Activated T-cell treated with anti-CD3 and anti-CD28 coated beads, Interleukin-2, amount 50 U/mL, for 4 hours (primary cell): Measurements from ENCODE around the gene CERS3. TPM values are rescaled to one million over a fixed set of nuclear protein-coding genes. Genes with fewer than 3 reads are reported as not detected.

Source experiments
- ATAC-seq, 2 donors: fragments of 200-7000 bp; cut with Tn5 transposase; one replicate each; pipeline ENCODE4 v1.10.0; 2021
- DNase-seq: peaks from one replicate; pipeline ENCODE4 v3.0.0-alpha.2; 2020
- H3K27me3 Mint-ChIP-seq: one replicate; pipeline ENCODE4 v1.8.0; 2021; ENCODE audit warnings: low read depth, mixed read lengths
- H3K36me3 Mint-ChIP-seq: one replicate; pipeline ENCODE4 v1.8.0; 2022; ENCODE audit warnings: mixed read lengths; ENCODE audit not compliant: insufficient read depth
- H3K4me1 Mint-ChIP-seq: one replicate; pipeline ENCODE4 v1.8.0; 2021; ENCODE audit warnings: low read depth, mixed read lengths
- H3K4me3 Mint-ChIP-seq: one replicate; pipeline ENCODE4 v1.8.0; 2021; ENCODE audit warnings: mild to moderate bottlenecking, moderate library complexity, mixed read lengths
- H3K9me3 Mint-ChIP-seq: one replicate; pipeline ENCODE4 v1.8.0; 2021; ENCODE audit warnings: mixed read lengths
- total RNA-seq, 3 donors: library from RNA; stranded (reverse); gene quantifications; one replicate each; pipeline ENCODE4 v1.2.1, GENCODE V29; 2021

The CERS3 gene
- under 1 TPM; 0.16 to 0.45 (median 0.18) TPM for total RNA-seq

DNA sequence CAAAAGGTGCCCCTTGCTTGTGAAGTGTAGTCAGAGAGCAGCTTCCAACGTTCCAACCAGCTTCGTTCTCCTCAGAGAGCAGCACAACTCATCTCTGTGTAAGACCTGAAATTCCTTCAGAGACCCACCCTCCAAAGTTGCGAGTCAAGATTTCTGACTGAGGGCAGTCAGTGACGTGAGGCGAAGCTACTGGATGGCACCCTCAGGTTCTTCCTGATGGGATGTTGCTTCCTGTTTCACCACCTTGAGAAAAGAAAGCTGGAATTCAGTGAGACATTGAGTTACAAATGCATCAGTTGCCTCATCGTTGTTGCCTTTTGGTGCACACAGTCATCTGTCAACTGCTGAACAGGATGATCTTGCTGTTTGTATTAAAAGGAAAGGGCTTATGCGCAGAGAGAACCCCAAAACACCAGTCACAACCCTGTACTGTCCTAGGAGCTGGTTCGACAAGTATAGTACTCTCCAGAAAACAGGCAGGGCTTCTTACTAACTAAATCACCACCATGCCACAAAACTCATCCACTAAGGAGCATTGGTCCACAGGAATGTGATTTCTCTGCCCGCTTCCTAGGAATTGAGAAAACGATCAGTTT is at the start of gene CERS3:
TSS of gene CERS3 (minus strand) at position 118 of the 596 bp plus-strand sequence. CDS start 27,101 bp downstream, outside the sequence.
- Mint-ChIP-seq H3K9me3 (no peaks in the 10 kb centered on the region), H3K4me1 (peaks cover 9% of the 10 kb centered on the region), H3K4me3 (no peak within 1 kb of the TSS), H3K36me3 (no peaks in the 10 kb centered on the region), H3K27me3 (no peaks in the 10 kb centered on the region)
- ATAC-seq (no peak), DNase-seq (no peak)

GRCh38 chr15:100573526-100573925 is 44.8 kb upstream of the CERS3 start:
- ATAC-seq (no peak), DNase-seq (no peak)
- no peaks in the 10 kb centered on the region for H3K9me3 Mint-ChIP-seq
- H3K4me1 Mint-ChIP-seq = peaks cover 58% of the 10 kb centered on the region
- no peaks in the 10 kb centered on the region for H3K27me3 Mint-ChIP-seq
- peaks cover 51% of the 10 kb centered on the region for H3K36me3 Mint-ChIP-seq
- no peak overlapping the region for H3K4me3 Mint-ChIP-seq

DNA sequence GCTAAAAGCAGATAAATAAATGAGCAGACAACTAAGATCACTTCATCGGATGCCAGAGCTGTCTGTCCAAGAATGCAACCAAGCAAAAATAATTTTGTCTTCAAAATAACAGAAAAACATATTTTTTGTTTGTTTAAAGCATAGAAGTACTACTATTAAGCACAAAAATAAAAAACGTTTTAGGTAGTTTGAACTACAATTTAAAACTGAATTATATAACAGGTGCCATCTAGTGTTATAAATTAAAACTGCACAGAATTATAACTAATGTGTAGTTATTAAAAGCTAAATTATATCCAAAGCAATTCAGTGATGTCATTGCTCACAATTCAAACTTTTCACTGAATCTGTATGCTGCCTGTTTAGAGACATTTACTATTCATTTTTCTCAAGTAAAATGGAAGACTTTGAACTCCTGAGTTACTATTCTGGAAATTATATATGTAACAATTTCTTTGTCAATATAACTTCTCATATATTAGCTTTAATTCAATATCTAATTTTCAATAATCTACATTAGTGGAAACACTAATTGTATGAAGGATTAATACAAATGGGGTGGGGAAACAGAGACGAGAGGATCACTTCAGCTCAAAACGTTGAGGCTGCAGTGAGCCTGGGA is 43.7 kb upstream of the CERS3 start:
- Mint-ChIP-seq H3K4me3 (peak overlapping the region; percentile 38), H3K36me3 (peaks cover 51% of the 10 kb centered on the region), H3K9me3 (no peaks in the 10 kb centered on the region), H3K27me3 (no peaks in the 10 kb centered on the region), H3K4me1 (peaks cover 56% of the 10 kb centered on the region)
- ATAC-seq (no peak), DNase-seq (no peak)

DNA sequence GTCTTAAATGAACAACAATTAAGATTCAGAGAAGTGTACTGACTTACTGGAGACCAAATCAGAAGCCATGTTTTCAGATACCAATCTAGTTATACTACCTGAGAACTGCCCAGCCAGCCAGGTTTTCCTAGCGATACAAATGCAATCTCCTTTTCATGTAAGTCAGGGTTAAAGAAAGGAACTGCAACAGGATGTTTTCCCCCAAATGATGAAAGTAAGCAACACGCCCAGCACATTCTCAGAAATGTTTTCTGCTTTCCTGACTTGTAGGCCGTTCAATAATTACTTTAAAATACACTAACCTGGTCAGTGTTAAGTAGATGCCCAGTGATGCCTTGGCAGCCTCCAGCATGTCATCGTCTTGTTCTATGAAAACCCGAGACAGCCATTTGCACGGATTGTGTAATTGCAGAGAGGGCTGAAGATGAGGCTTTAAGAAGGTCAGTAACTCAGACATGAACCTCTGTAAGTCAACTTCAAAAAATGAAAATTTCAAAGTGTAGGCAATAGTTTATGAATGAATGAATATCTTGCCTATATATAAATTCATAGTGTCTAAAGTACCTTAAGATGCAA is 42.9 kb upstream of the CERS3 start:
- ATAC-seq = no peak
- H3K9me3 Mint-ChIP-seq = no peaks in the 10 kb centered on the region
- peaks cover 49% of the 10 kb centered on the region for H3K4me1 Mint-ChIP-seq
- DNase-seq = no peak
- H3K36me3 Mint-ChIP-seq = peaks cover 46% of the 10 kb centered on the region
- peak overlapping the region; percentile 38 for H3K4me3 Mint-ChIP-seq
- no peaks in the 10 kb centered on the region for H3K27me3 Mint-ChIP-seq

DNA sequence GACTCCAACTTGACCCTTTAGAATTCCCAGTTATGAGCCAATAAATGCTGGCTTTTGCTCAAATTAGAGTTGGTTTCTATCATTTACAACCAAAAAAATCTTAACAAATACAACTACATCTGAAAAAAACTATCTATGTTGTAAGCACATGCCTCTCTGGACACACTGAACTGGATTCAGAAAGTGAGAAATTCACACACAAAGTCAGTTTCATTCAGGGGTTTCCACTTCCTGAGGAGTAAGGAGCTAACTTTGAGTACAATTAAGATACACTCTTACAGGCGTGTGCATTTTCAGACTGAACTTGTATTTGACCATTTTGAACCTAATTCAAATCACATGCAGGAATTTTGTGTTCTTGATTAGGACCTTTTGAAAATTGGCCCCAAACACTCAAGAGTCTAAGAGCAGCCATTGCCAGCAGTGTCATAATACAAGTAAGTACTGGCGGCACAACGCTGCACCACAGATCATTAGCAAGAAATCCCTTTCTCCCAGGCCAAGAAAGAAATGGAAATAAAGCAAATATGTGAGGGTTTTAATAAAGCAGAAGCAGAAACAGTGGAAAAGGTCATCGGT is 42.1 kb upstream of the CERS3 start:
- peak in 1 of 2 donors; percentile 46 for ATAC-seq
- peaks cover 40% of the 10 kb centered on the region for H3K36me3 Mint-ChIP-seq
- H3K4me1 Mint-ChIP-seq = peaks cover 41% of the 10 kb centered on the region
- H3K27me3 Mint-ChIP-seq = no peaks in the 10 kb centered on the region
- no peak for DNase-seq
- H3K4me3 Mint-ChIP-seq = no peak overlapping the region
- no peaks in the 10 kb centered on the region for H3K9me3 Mint-ChIP-seq

DNA sequence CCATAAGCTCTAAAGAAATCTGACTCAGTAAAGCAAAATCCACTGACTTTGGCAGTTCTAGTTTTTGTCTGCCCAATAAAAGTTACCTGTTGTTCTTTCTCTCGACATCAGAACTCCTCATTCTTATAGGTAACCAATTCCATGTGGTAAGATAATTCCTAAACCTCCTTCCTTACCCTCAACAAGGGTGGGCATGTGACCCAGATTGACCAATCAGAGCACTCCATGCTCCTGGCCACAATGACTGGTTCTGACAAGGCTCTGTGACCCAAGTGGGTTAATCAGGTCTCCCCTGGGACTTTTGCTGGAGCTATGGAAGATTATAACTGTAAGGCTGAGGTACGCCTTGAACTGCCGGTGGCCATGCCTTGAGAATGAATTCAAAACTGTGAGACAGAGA is 41.5 kb upstream of the CERS3 start:
- ATAC-seq = no peak
- H3K4me1 Mint-ChIP-seq = peaks cover 38% of the 10 kb centered on the region
- H3K27me3 Mint-ChIP-seq = no peaks in the 10 kb centered on the region
- peaks cover 39% of the 10 kb centered on the region for H3K36me3 Mint-ChIP-seq
- H3K9me3 Mint-ChIP-seq = no peaks in the 10 kb centered on the region
- no peak overlapping the region for H3K4me3 Mint-ChIP-seq
- no peak for DNase-seq

GRCh38 chr15:100569391-100569790 is 40.6 kb upstream of the CERS3 start:
- Mint-ChIP-seq H3K27me3 (no peaks in the 10 kb centered on the region), H3K9me3 (no peaks in the 10 kb centered on the region), H3K4me1 (peaks cover 40% of the 10 kb centered on the region), H3K36me3 (peaks cover 38% of the 10 kb centered on the region), H3K4me3 (no peak overlapping the region)
- DNase-seq (no peak), ATAC-seq (no peak)

- H3K4me1 Mint-ChIP-seq = peaks cover 30% of the 10 kb centered on the region
- ATAC-seq (no peak), DNase-seq (no peak)
- H3K9me3 Mint-ChIP-seq = no peaks in the 10 kb centered on the region
- H3K4me3 Mint-ChIP-seq = no peak overlapping the region
- peaks cover 54% of the 10 kb centered on the region for H3K36me3 Mint-ChIP-seq
- H3K27me3 Mint-ChIP-seq = no peaks in the 10 kb centered on the region
Observed at GRCh38 chr15:100566850-100567628, 38.3 kb upstream of the CERS3 start.

GRCh38 chr15:100565591-100565990 is 36.8 kb upstream of the CERS3 start:
- Mint-ChIP-seq H3K9me3 (no peaks in the 10 kb centered on the region), H3K4me3 (no peak overlapping the region), H3K36me3 (peaks cover 43% of the 10 kb centered on the region), H3K4me1 (peaks cover 18% of the 10 kb centered on the region), H3K27me3 (no peaks in the 10 kb centered on the region)
- no peak for ATAC-seq
- DNase-seq = no peak

GRCh38 chr15:100560323-100560722 is 31.6 kb upstream of the CERS3 start:
- Mint-ChIP-seq H3K9me3 (no peaks in the 10 kb centered on the region), H3K27me3 (no peaks in the 10 kb centered on the region), H3K36me3 (peaks cover 29% of the 10 kb centered on the region), H3K4me1 (peaks cover 7% of the 10 kb centered on the region), H3K4me3 (no peak overlapping the region)
- DNase-seq (no peak), ATAC-seq (no peak)

DNA sequence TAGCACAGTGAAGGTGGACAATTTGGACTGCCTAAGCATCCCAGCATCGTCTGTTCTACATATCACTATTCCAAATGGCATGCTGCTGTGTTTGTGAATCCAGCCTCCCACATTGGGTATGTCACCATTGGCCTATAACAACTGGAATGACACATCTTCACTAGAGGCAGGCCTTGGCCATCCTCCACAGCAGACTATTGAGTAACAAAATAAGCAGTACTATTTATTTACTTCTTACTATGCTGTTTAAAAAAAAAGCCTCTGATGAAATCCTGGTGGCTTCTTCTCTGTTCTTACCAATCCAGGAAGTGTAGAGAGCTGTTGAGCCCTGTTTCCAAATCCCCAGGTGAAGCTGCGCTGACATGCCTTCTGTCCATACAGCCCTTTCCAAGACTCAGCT is 30.6 kb upstream of the CERS3 start:
- H3K4me1 Mint-ChIP-seq = peaks cover 2% of the 10 kb centered on the region
- no peak for DNase-seq
- H3K36me3 Mint-ChIP-seq = peaks cover 25% of the 10 kb centered on the region
- no peaks in the 10 kb centered on the region for H3K27me3 Mint-ChIP-seq
- no peaks in the 10 kb centered on the region for H3K9me3 Mint-ChIP-seq
- ATAC-seq = no peak
- no peak overlapping the region for H3K4me3 Mint-ChIP-seq

DNA sequence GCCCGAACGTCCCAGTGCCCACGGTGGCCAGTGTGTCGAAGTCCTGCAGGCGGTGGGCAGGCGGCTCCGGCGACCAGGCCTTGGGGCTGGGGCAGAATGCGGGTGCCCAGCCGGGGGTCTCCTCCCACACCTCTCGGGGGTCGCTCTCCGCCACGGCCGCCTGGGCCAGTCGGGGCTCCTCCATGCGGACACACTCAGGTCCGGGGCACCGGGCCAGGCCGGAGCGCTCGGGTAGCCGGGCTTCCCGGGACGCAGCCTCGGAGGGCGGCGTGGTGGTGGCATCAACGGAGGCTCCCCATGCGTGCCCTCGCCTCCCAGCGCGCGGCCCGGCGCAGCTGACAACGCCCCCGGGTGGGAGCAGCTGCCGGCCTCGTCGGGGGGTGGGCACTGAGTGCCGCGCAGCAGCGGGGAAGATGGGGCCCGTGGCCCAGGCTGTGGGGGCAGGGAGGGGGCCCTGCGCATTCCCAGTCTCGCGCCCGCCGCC is 30.1 kb upstream of the CERS3 start:
- no peaks in the 10 kb centered on the region for H3K9me3 Mint-ChIP-seq
- no peak for ATAC-seq

DNA sequence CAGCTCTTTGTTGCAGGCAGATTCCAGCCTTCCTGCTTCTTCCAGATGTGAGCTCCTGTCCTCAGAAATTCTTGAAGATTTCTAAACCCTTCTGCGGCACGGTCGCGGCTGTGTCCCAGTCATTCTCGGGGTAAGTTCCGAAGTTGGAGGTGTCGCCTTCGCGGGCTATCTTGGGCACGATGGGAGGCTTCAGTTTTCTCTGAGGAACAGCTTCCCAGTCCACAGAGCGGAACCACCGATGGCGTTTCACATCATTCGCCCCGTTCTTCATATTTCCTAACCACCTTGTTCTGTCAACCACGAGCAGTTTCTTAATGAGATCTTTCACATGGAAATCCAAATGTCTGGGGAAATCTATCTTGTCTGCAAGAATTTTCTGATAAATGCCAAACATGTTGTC is 24.7 kb upstream of the CERS3 start:
- Mint-ChIP-seq H3K4me3 (no peak overlapping the region), H3K9me3 (no peaks in the 10 kb centered on the region), H3K4me1 (no peaks in the 10 kb centered on the region), H3K36me3 (peaks cover 14% of the 10 kb centered on the region), H3K27me3 (no peaks in the 10 kb centered on the region)
- no peak for ATAC-seq
- no peak for DNase-seq

More for the DNA sequence above, 30.1 kb upstream of the CERS3 start:
- Mint-ChIP-seq H3K4me3 (no peak overlapping the region), H3K27me3 (no peaks in the 10 kb centered on the region), H3K36me3 (peaks cover 26% of the 10 kb centered on the region), H3K4me1 (peaks cover 2% of the 10 kb centered on the region)
- DNase-seq = no peak

- peaks cover 2% of the 10 kb centered on the region for H3K4me1 Mint-ChIP-seq
- no peak overlapping the region for H3K4me3 Mint-ChIP-seq
Observed at GRCh38 chr15:100547961-100548360, 19.2 kb upstream of the CERS3 start.

More at GRCh38 chr15:100547961-100548360, 19.2 kb upstream of the CERS3 start:
- H3K36me3 Mint-ChIP-seq = peaks cover 5% of the 10 kb centered on the region
- DNase-seq = no peak
- H3K9me3 Mint-ChIP-seq = no peaks in the 10 kb centered on the region
- H3K27me3 Mint-ChIP-seq = no peaks in the 10 kb centered on the region
- ATAC-seq = no peak
